SHP77 treated with DMSO at 0.1 percent for 48 hours (cell line): ENCODE results near the gene CELF2.

Source experiments
- DNase-seq: peaks from one replicate; lab custom pipeline; 2025; lab: John Stamatoyannopoulos, UW

Gene CELF2

DNA sequence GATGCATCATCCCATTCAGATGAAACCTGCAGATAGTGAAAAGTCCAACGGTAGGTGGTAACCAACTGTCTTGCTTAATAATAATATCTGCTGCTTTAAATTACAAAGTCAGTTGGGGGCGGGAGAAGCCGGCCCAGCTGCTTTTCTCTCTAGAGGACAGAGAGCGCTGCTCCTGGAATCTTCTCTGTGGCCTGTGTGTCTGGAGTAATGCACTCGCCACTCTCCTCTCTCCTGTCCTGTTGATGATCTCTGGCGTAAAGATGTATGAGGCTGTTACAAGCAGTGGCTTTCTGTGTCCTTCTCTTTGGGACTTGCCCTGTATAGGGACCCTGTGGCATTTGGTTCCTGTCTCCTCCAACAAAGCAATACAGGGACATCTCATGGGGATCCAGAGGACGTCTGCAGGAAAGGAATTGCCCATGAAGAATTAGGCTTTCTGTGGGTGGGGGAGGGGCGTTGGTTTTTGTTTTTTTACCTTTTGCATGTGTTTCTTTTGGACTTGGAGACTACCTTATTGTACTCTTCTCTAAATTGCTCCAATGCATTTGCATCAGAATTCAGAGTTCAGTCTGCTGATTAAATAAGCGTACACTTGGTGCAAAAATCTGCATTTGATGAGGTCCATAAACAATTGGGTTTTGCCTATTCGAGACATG, 231.6 kb downstream of the CELF2 start:
- no peak for DNase-seq

DNA sequence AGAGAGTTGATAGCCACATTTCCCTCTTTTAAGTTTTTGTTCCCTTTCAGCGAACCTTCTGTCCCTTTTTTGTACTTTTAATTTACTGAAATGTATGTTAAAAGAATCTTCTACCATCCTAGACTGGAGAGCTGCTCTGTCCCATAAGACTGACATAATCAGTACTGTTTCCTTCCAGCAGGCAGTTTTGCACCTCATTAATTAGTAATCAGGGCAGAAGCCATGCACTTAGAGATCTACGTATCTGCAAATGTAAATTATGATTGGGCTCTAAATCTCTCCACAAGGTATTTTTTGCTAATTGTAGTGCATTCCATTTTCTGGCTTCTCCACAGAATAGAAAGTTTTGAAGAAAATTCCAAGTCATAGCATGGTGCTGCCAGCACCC, 232.1 kb downstream of the CELF2 start:
- DNase-seq = no peak

DNA sequence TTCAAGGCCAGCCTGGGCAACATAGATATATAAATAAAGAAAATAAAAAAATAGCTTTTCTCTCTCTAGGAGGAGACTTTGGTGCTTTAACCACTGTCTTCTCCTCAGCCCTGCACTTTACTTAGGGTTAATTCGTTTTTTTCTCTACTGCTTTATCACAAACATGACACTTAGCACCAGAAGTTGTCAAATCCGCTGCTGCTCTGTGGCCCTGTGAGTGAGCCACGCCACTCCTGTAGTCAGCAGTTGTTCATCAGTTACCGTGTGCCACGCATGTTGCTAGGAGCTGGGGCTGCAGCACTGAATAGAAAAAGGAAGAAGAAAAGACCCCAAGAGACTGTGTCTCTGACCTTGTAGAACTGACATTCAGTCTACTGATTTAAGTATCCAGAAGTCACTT, 232.6 kb downstream of the CELF2 start:
- DNase-seq = no peak

DNA sequence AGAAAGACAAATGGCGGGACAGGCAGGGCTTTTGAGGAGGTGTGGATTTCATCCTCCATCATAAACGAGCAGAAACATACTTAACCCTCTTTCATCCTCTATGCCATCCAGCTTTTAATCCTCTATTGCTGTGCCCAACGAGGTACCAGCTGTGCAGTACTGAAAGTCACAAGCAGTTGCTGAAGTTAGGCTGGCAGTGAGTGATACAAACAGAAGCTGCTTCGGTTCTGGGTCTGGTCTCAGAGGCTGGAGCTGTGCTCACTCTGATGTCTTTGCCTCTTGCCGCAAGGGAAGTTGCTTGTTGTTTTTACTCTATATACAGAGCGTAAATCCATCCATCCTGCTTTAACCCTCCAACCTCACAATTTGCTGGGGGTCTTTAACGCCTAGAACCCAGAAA, 235.2 kb downstream of the CELF2 start:
- no peak for DNase-seq

- DNase-seq = no peak
Measured at GRCh38 chr10:11253385-11254002, 235.8 kb downstream of the CELF2 start.

DNA sequence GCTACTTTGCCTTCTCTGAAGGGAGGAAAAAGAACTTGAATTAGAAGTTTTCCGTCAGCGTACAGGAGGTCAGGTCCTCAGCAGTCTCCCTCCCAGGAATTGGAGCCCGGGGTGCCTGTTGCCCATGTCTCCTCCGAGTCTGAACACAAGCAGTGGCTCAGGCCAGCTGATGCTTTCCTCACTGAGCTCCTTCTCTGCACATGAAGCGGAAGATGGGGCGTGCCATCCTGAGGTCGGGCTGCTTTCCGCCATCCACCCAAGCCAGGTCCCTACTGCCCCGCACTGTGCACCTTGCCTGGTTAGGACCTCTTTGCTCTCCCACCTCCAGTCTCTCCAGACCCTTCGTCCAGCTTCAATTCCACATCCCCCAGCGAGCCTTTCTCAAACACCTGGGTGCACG, 237.5 kb downstream of the CELF2 start:
- DNase-seq = no peak

- no peak for DNase-seq
Measured at GRCh38 chr10:11255796-11256444, 238.2 kb downstream of the CELF2 start.

- DNase-seq = no peak
Measured at GRCh38 chr10:11256896-11257295, 239.2 kb downstream of the CELF2 start.

DNA sequence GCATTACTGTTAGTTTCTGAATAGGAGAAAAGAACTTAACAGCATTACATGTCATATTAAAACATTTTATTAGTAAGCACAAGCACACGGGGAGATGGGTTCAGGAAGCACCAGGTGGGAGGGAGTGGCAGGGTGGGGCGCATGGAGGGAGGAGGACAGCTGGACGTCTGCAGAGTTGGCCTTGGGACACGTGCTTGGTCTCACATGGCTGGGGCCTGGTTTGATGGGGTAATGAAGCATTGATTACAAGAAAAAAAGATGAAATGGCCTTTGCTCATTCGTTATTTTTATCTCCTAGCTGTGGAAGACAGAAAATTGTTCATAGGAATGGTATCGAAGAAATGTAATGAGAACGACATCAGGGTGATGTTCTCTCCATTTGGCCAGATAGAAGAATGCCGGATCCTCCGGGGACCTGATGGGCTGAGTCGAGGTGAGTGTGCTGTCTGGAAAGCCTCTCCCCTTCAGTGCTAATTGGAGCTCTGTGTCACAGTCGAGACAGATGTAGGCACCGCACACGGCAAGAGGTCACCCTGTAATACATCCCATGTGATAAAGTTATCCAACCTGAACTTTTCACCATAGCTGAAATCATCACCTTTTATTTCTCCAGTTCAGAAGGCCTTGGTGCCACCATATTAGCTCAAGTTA, 239.9 kb downstream of the CELF2 start:
- no peak for DNase-seq

- no peak for DNase-seq
Measured at GRCh38 chr10:11260170-11260569, 242.5 kb downstream of the CELF2 start.

DNA sequence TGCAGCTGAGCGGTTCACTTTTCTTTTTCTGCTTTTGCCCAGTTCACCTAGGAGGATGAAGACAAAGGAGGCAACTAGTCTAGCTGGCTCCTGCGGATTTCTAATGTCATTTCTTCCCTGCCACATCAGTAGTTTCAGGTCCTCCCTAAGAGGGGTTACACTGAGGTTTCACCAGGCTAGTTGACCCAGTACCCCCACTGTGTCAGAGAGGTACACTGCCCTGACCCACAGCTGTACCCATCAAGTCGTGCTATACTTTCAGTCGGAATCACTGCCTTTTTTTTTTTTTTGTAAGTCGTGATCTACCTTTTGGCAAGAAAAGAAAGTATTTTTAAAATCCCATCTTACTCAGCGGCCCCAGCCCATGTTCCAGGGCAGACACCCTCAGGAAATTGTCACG, 243.5 kb downstream of the CELF2 start:
- DNase-seq = no peak

DNA sequence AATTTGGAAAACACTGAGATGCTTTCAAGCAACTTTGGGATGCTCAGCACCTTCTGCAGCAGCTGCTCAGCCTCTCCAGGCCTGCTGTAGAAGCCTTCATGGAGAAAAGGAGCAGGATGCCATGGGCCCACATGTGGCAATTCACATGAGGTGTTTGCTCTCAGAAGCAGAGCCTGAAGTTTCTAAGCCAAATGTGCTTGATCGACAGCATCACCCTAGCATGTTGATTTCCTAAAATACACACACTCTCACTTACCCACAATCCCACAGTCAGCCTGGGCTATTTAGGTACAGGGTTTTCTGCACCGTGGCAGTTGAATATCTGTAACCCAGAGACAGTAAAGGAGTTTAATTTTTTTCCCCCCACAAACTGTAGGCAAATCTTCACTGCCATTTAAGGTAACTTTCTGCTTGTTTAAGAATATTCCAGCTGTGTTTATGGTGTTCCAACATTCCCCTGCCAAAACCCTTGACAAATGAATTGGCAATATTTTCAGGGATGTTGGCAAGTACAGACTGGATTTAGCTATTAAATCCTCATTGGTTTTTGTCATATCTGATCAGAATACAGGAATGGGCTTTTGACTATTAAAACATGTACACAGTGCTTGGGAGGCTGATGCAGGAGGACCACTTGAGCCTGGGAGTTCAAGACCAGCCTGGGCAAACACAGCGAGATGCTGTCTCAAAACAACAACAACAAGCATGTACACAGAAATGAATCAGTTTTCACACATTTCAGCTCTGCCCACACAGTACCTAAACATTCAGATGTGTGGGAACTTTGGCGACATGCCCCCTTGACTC, 244.2 kb downstream of the CELF2 start:
- no peak for DNase-seq

- no peak for DNase-seq
Measured at GRCh38 chr10:11262494-11263345, 245.0 kb downstream of the CELF2 start.

DNA sequence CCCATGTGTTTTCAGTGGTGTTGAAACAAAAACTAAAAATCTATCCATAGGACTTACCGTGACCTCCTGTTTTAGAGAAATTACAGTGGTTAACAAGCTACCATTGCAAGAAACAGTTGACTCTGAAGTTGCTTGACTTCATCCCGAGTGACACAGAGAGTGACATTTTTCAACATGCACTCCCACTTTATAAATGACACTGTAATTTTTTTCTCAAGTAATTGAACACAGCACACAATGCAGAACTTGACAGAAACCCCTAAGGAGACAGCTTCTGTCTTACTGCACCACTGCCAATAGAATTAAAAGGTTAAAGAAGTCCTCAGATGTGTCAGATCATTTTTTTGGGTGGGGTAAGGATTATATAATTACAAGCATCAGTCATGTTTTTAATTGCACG, 246.1 kb downstream of the CELF2 start:
- DNase-seq = no peak

- no peak for DNase-seq
Measured at GRCh38 chr10:11264296-11265048, 246.8 kb downstream of the CELF2 start.

GRCh38 chr10:11265484-11265883, 247.8 kb downstream of the CELF2 start:
- DNase-seq = no peak

GRCh38 chr10:11266426-11266825, 248.8 kb downstream of the CELF2 start:
- no peak for DNase-seq

- DNase-seq = peak; percentile 4
Measured at GRCh38 chr10:11270135-11270857, 252.6 kb downstream of the CELF2 start.

GRCh38 chr10:11270858-11271179, 253.1 kb downstream of the CELF2 start:
- DNase-seq = no peak

GRCh38 chr10:11272915-11273389, 255.3 kb downstream of the CELF2 start:
- DNase-seq = no peak
